ENCODE measurements around the gene TAC3. TPM values are rescaled to one million over a fixed set of nuclear protein-coding genes. Genes with fewer than 3 reads are reported as not detected.

TAC3 gene
- total RNA-seq, 2 experiments from 2014 or later = not detected

GRCh38 chr12:57046086-57046791 is 29.9 kb upstream of the TAC3 start:
- no TSS peak for BruUV-seq (replicated peaks)
- Histone ChIP-seq H3K36me3 (ENCODE audit: insufficient read depth, low read length) (no peaks in the 10 kb centered on the region), H3K79me2 (ENCODE audit: insufficient read depth, low read depth, low read length) (no peaks in the 10 kb centered on the region), H4K20me1 (ENCODE audit: insufficient read depth, low read length) (no peaks in the 10 kb centered on the region), H3K4me2 (ENCODE audit: low read length) (no peak overlapping the region), H3K27ac (ENCODE audit: low read depth, low read length, poor library complexity, severe bottlenecking) (no peak overlapping the region), H3K9me2 (ENCODE audit: insufficient read depth, low read length) (no peaks in the 10 kb centered on the region), H2AFZ (ENCODE audit: low read length) (no peak overlapping the region), H3K9me3 (ENCODE audit: low read length) (no peaks in the 10 kb centered on the region), H3K4me1 (ENCODE audit: insufficient read depth, low read length, poor library complexity, severe bottlenecking) (peaks cover 5% of the 10 kb centered on the region), H3K4me3 (ENCODE audit: low read depth, low read length, poor library complexity, severe bottlenecking) (no peak overlapping the region)
- intact Hi-C loops (cut with micrococcal nuclease; ENCODE audit: unreplicated experiment) = no loop called here
- POLR2A ChIA-PET = interaction anchor here (0.7 kb wide), 1 partner anchor 68 kb away, joined by 3 read pairs; no protein-coding TSS in a partner anchor
- TF ChIP-seq EZH2phosphoT487 (IDR thresholded peaks at IDR 0.05; ENCODE audit: borderline replicate concordance, low read depth, low read length) = no peak
- TF ChIP-seq, protein P1, sequence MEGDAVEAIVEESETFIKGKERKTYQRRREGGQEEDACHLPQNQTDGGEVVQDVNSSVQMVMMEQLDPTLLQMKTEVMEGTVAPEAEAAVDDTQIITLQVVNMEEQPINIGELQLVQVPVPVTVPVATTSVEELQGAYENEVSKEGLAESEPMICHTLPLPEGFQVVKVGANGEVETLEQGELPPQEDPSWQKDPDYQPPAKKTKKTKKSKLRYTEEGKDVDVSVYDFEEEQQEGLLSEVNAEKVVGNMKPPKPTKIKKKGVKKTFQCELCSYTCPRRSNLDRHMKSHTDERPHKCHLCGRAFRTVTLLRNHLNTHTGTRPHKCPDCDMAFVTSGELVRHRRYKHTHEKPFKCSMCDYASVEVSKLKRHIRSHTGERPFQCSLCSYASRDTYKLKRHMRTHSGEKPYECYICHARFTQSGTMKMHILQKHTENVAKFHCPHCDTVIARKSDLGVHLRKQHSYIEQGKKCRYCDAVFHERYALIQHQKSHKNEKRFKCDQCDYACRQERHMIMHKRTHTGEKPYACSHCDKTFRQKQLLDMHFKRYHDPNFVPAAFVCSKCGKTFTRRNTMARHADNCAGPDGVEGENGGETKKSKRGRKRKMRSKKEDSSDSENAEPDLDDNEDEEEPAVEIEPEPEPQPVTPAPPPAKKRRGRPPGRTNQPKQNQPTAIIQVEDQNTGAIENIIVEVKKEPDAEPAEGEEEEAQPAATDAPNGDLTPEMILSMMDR (conservative IDR thresholded peaks at IDR 0.05; ENCODE audit: low read length) = no peak
- no peak for DNase-seq (ENCODE audit: low spot score)
- CTCF ChIA-PET (ENCODE audit: unreplicated experiment) = no interaction called here

- DNase-seq (ENCODE audit: low spot score) = no peak
- intact Hi-C loops (cut with micrococcal nuclease; ENCODE audit: unreplicated experiment) = no loop called here
- Histone ChIP-seq H3K9me3 (ENCODE audit: low read length) (no peaks in the 10 kb centered on the region), H3K4me3 (ENCODE audit: low read depth, low read length, poor library complexity, severe bottlenecking) (no peak overlapping the region), H3K36me3 (ENCODE audit: insufficient read depth, low read length) (no peaks in the 10 kb centered on the region), H3K27ac (ENCODE audit: low read depth, low read length, poor library complexity, severe bottlenecking) (no peak overlapping the region), H3K79me2 (ENCODE audit: insufficient read depth, low read depth, low read length) (no peaks in the 10 kb centered on the region), H3K9me2 (ENCODE audit: insufficient read depth, low read length) (no peaks in the 10 kb centered on the region), H3K4me2 (ENCODE audit: low read length) (no peak overlapping the region), H4K20me1 (ENCODE audit: insufficient read depth, low read length) (no peaks in the 10 kb centered on the region), H2AFZ (ENCODE audit: low read length) (no peak overlapping the region), H3K4me1 (ENCODE audit: insufficient read depth, low read length, poor library complexity, severe bottlenecking) (peaks cover 5% of the 10 kb centered on the region)
- TF ChIP-seq, protein P1 (conservative IDR thresholded peaks at IDR 0.05; ENCODE audit: low read length) = no peak
- no peak for TF ChIP-seq EZH2phosphoT487 (IDR thresholded peaks at IDR 0.05; ENCODE audit: borderline replicate concordance, low read depth, low read length)
- ChIA-PET POLR2A (no interaction called here), CTCF (ENCODE audit: unreplicated experiment) (no interaction called here)
- no TSS peak for BruUV-seq (replicated peaks)
Measured at GRCh38 chr12:57044889-57045288, 28.6 kb upstream of the TAC3 start.

DNA sequence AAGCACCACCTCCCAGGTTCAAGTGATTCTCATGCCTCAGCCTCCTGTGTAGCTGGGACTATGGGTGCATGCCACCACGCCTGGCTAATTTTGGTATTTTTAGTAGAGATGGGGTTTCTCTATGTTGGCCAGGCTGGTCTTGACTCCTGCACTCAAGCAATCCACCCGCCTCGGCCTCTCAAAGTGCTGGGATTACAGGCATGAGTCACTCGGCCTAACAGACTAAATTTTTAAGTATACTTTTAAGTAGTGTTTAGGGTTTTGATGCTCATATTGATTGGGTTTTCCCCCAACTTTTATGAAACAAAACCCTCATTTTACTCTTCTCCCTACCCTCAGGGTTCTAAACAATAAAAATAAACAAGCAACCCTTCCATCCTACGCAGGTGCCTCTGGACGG is 28.1 kb upstream of the TAC3 start:
- no peaks in the 10 kb centered on the region for H3K9me3 ChIP-seq (ENCODE audit: low read length)
- no peak overlapping the region for H3K27ac ChIP-seq (ENCODE audit: low read depth, low read length, poor library complexity, severe bottlenecking)
- no peaks in the 10 kb centered on the region for H3K9me2 ChIP-seq (ENCODE audit: insufficient read depth, low read length)
- intact Hi-C loops (cut with micrococcal nuclease; ENCODE audit: unreplicated experiment) = no loop called here
- H3K4me3 ChIP-seq (ENCODE audit: low read depth, low read length, poor library complexity, severe bottlenecking) = no peak overlapping the region
- ChIA-PET CTCF (ENCODE audit: unreplicated experiment) (no interaction called here), POLR2A (no interaction called here)
- H2AFZ ChIP-seq (ENCODE audit: low read length) = no peak overlapping the region
- no peaks in the 10 kb centered on the region for H3K79me2 ChIP-seq (ENCODE audit: insufficient read depth, low read depth, low read length)
- H3K36me3 ChIP-seq (ENCODE audit: insufficient read depth, low read length) = no peaks in the 10 kb centered on the region
- no peaks in the 10 kb centered on the region for H4K20me1 ChIP-seq (ENCODE audit: insufficient read depth, low read length)
- BruUV-seq (replicated peaks) = no TSS peak
- no peak for DNase-seq (ENCODE audit: low spot score)
- peaks cover 5% of the 10 kb centered on the region for H3K4me1 ChIP-seq (ENCODE audit: insufficient read depth, low read length, poor library complexity, severe bottlenecking)
- no peak for TF ChIP-seq EZH2phosphoT487 (IDR thresholded peaks at IDR 0.05; ENCODE audit: borderline replicate concordance, low read depth, low read length)
- TF ChIP-seq, protein P1 (conservative IDR thresholded peaks at IDR 0.05; ENCODE audit: low read length) = no peak
- no peak overlapping the region for H3K4me2 ChIP-seq (ENCODE audit: low read length)

Data from OCI-LY7 (cell line).